GM10266 (cell line): Measurements from ENCODE around the gene PLOD2.

Source experiments
- DNase-seq: peaks from one replicate; pipeline ENCODE4 v3.0.0; 2012; ENCODE audit errors: extremely low spot score
- TF ChIP-seq, protein P1 (sequence below): IDR thresholded peaks from 2 replicates; pipeline ENCODE4 v1.5.1; 2012; ENCODE audit warnings: mild to moderate bottlenecking, low read depth; ENCODE audit not compliant: control insufficient read depth, insufficient read depth; ENCODE audit errors: missing control alignments

The PLOD2 gene

GRCh38 chr3:146161663-146162002, 649 bp upstream of the PLOD2 start:
- no peak for DNase-seq

GRCh38 chr3:146160321-146160963, 542 bp downstream of the PLOD2 start:
- TF ChIP-seq, protein P1, sequence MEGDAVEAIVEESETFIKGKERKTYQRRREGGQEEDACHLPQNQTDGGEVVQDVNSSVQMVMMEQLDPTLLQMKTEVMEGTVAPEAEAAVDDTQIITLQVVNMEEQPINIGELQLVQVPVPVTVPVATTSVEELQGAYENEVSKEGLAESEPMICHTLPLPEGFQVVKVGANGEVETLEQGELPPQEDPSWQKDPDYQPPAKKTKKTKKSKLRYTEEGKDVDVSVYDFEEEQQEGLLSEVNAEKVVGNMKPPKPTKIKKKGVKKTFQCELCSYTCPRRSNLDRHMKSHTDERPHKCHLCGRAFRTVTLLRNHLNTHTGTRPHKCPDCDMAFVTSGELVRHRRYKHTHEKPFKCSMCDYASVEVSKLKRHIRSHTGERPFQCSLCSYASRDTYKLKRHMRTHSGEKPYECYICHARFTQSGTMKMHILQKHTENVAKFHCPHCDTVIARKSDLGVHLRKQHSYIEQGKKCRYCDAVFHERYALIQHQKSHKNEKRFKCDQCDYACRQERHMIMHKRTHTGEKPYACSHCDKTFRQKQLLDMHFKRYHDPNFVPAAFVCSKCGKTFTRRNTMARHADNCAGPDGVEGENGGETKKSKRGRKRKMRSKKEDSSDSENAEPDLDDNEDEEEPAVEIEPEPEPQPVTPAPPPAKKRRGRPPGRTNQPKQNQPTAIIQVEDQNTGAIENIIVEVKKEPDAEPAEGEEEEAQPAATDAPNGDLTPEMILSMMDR: no peak
- peak; percentile 29 for DNase-seq

More at GRCh38 chr3:146161663-146162002, 649 bp upstream of the PLOD2 start:
- TF ChIP-seq, protein P1: no peak

DNA sequence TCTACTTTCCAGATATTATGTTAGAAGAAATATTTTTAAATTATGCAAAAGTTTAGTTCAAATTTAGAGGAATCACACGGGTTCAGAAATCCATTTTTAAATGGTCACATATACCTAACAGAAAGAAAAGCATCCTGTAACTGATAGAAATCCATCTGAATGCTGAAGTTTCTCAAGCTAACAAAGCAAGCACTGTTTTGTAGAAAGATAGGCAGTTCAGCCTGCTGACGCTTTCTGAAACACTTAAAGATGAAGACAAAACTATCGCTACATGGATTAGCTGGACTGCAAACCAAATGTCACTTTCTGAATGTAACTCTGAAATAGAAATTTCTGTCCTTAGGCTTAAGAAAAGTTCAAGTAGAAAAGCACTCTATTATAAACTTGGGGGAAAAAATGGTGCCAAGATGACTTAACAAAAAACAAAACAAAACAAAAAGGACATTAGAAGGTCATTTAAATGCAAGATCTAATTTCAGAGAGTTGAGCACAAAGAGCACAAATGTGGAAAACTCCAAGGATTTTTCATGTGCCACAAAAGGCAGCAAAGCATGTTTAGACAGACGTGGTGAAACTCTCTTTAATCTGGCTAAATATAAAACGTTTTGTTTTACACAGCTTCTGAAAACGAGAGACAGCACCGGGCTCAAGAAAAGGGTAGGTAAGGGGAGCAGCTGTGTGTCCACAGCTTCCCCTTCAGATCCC, 1.2 kb downstream of the PLOD2 start:
- DNase-seq: peak; percentile 16
- TF ChIP-seq, protein P1: no peak

- TF ChIP-seq, protein P1: no peak
- DNase-seq: no peak
These were observed 1.9 kb downstream of the PLOD2 start for GRCh38 chr3:146159037-146159436.

GRCh38 chr3:146157325-146158060, 3.5 kb downstream of the PLOD2 start:
- TF ChIP-seq, protein P1: no peak
- no peak for DNase-seq

- DNase-seq: no peak
- TF ChIP-seq, protein P1: no peak
These were observed 4.2 kb downstream of the PLOD2 start for GRCh38 chr3:146156666-146157314.
